Skin epidermis (tissue), 12 donors: Measurements from ENCODE around the gene WDR12.

Source experiments
- H3K27ac ChIP-seq, 21 experiments: fragments of 200-600 bp; sonication (generic) in 11 of 21; one replicate each; pipeline ENCODE4 v1.5.0; 2020; ENCODE audit warnings: mild to moderate bottlenecking in 3 of 21, inconsistent platforms in 2 of 21, moderate library complexity in 2 of 21
- H3K4me3 ChIP-seq, 7 experiments: fragments of 200-600 bp; sonication (generic) in 2 of 7; one replicate each; pipeline ENCODE4 v1.5.0; 2020; ENCODE audit warnings: inconsistent platforms in 2 of 7, mild to moderate bottlenecking in 2 of 7, moderate library complexity in 1 of 7

The WDR12 gene

GRCh38 chr2:202824901-202825300 is 86.6 kb downstream of the WDR12 start:
- Histone ChIP-seq H3K27ac (no peak overlapping the region), H3K4me3 (no peak overlapping the region)
